ENCODE data around the gene BTBD7. TPM values are rescaled to one million over a fixed set of nuclear protein-coding genes. Genes with fewer than 3 reads are reported as not detected.

Gene BTBD7
- total RNA-seq, 4 donors from 2014 or later: 37.4 to 53.1 (median 44.8) TPM

GRCh38 chr14:93348292-93348691, 15.5 kb upstream of the BTBD7 start:
- in situ Hi-C loops (cut with MboI; ENCODE audit: low pct_ligation_motif_present in 1 of 4, low pct_unique_long_range_greater_than_20kb in 1 of 4, low sequenced_read_pairs in 3 of 4): no loop called here
- intact Hi-C loops (cut with DNase I; ENCODE audit: low total_unique reads): no loop called here
- 82 to 83% methylated on average over 5 of the region's 5 CpGs for WGBS, 2 donors (ENCODE audit: low coverage in 1 of 2)

DNA sequence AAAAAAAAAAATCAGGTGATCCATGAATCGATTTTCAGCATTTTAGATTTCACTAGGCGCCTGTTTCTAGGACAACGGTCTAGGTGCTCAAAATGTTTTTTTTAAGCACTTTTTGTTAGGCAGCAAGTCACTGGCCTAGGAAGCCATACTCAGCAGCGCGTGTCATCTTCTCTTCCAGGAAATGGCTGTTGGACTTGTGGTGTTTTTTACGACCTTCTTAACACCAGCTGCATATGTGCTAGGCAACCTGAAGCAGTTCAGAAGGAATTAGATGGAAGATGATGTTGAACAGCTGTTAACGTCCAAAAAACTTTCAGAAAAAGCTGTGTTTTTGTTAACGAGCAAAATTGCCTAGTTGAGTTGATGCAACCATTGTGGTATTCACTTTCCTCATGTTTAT, 15.0 kb upstream of the BTBD7 start:
- in situ Hi-C loops (cut with MboI; ENCODE audit: low pct_ligation_motif_present in 1 of 4, low pct_unique_long_range_greater_than_20kb in 1 of 4, low sequenced_read_pairs in 3 of 4): no loop called here
- H3K9me3 ChIP-seq: no peaks in the 10 kb centered on the region
- no peak for DNase-seq
- no peaks in the 10 kb centered on the region for H3K4me1 ChIP-seq
- H3K4me3 ChIP-seq: no peak overlapping the region
- H3K27me3 ChIP-seq: no peaks in the 10 kb centered on the region
- no peak overlapping the region for H3K27ac ChIP-seq
- TF ChIP-seq, protein P1, sequence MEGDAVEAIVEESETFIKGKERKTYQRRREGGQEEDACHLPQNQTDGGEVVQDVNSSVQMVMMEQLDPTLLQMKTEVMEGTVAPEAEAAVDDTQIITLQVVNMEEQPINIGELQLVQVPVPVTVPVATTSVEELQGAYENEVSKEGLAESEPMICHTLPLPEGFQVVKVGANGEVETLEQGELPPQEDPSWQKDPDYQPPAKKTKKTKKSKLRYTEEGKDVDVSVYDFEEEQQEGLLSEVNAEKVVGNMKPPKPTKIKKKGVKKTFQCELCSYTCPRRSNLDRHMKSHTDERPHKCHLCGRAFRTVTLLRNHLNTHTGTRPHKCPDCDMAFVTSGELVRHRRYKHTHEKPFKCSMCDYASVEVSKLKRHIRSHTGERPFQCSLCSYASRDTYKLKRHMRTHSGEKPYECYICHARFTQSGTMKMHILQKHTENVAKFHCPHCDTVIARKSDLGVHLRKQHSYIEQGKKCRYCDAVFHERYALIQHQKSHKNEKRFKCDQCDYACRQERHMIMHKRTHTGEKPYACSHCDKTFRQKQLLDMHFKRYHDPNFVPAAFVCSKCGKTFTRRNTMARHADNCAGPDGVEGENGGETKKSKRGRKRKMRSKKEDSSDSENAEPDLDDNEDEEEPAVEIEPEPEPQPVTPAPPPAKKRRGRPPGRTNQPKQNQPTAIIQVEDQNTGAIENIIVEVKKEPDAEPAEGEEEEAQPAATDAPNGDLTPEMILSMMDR (IDR thresholded peaks at IDR 0.05): no peak
- TF ChIP-seq POLR2A (IDR thresholded peaks at IDR 0.05) (no peak), EP300 (IDR thresholded peaks at IDR 0.05; ENCODE audit: low read depth) (no peak), POLR2AphosphoS5 (IDR thresholded peaks at IDR 0.05) (no peak)
- no peaks in the 10 kb centered on the region for H3K36me3 ChIP-seq
- 73 to 77% methylated on average over 8 of the region's 8 CpGs for WGBS, 2 donors (ENCODE audit: low coverage in 1 of 2)
- intact Hi-C loops (cut with DNase I; ENCODE audit: low total_unique reads): no loop called here

More at GRCh38 chr14:93348292-93348691, 15.5 kb upstream of the BTBD7 start:
- no peaks in the 10 kb centered on the region for H3K9me3 ChIP-seq
- no peak for DNase-seq
- H3K27me3 ChIP-seq: no peaks in the 10 kb centered on the region
- TF ChIP-seq, protein P1 (IDR thresholded peaks at IDR 0.05): no peak
- TF ChIP-seq POLR2A (IDR thresholded peaks at IDR 0.05): no peak
- no peak for TF ChIP-seq POLR2AphosphoS5 (IDR thresholded peaks at IDR 0.05)
- TF ChIP-seq EP300 (IDR thresholded peaks at IDR 0.05; ENCODE audit: low read depth): no peak
- H3K4me3 ChIP-seq: no peak overlapping the region
- no peaks in the 10 kb centered on the region for H3K36me3 ChIP-seq
- H3K4me1 ChIP-seq: no peaks in the 10 kb centered on the region
- H3K27ac ChIP-seq: no peak overlapping the region

GRCh38 chr14:93346926-93347721, 14.3 kb upstream of the BTBD7 start, which contains the start of gene COX8C:
Gene COX8C (plus strand): TSS chr14:93347182. CDS start chr14:93347269, 87 bp downstream.
- no peaks in the 10 kb centered on the region for H3K4me1 ChIP-seq
- no peaks in the 10 kb centered on the region for H3K9me3 ChIP-seq
- no peaks in the 10 kb centered on the region for H3K27me3 ChIP-seq
- no peak within 1 kb of the TSS for H3K4me3 ChIP-seq
- TF ChIP-seq POLR2AphosphoS5 (IDR thresholded peaks at IDR 0.05) (no peak), POLR2A (IDR thresholded peaks at IDR 0.05) (no peak), EP300 (IDR thresholded peaks at IDR 0.05; ENCODE audit: low read depth) (no peak)
- TF ChIP-seq, protein P1 (IDR thresholded peaks at IDR 0.05): no peak
- intact Hi-C loops (cut with DNase I; ENCODE audit: low total_unique reads): no loop called here
- H3K36me3 ChIP-seq: no peaks in the 10 kb centered on the region
- H3K27ac ChIP-seq: no peak within 1 kb of the TSS
- in situ Hi-C loops (cut with MboI; ENCODE audit: low pct_ligation_motif_present in 1 of 4, low pct_unique_long_range_greater_than_20kb in 1 of 4, low sequenced_read_pairs in 3 of 4): no loop called here
- WGBS, 2 donors (ENCODE audit: low coverage in 1 of 2): 95 to 98% methylated on average over 10 to 53 of the region's 60 CpGs
- DNase-seq: no peak

DNA sequence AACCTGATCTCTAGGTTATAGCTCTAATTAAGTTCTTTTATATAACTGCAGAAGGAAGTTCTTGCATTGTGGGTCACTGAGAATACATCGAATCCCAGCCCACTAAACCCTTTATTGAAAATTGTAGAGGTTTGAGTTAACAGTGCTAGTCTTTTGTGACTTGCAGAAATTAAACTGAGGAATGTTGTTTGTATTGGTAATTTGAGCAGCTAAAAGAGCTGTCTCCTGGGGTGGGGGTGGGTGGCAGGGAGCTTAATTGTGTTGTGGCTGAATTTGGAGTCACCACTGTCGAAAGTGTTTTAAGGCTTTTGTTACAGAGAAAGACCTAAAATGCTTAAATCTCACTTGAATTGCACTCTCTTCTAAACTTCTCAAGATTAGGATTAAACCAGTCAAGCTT, 11.0 kb upstream of the BTBD7 start:
- no peak for DNase-seq
- Histone ChIP-seq H3K36me3 (no peaks in the 10 kb centered on the region), H3K4me3 (no peak overlapping the region), H3K4me1 (no peaks in the 10 kb centered on the region), H3K9me3 (no peaks in the 10 kb centered on the region), H3K27ac (no peak overlapping the region), H3K27me3 (no peaks in the 10 kb centered on the region)
- in situ Hi-C loops (cut with MboI; ENCODE audit: low pct_ligation_motif_present in 1 of 4, low pct_unique_long_range_greater_than_20kb in 1 of 4, low sequenced_read_pairs in 3 of 4) (no loop called here), intact Hi-C loops (cut with DNase I; ENCODE audit: low total_unique reads) (no loop called here)
- TF ChIP-seq EP300 (IDR thresholded peaks at IDR 0.05; ENCODE audit: low read depth) (no peak), POLR2A (IDR thresholded peaks at IDR 0.05) (no peak), POLR2AphosphoS5 (IDR thresholded peaks at IDR 0.05) (no peak)
- TF ChIP-seq, protein P1 (IDR thresholded peaks at IDR 0.05): no peak
- 77 to 84% methylated on average over 2 of the region's 2 CpGs for WGBS, 2 donors (ENCODE audit: low coverage in 1 of 2)
